Measurements from ENCODE around the gene SLC9A8.

DNA sequence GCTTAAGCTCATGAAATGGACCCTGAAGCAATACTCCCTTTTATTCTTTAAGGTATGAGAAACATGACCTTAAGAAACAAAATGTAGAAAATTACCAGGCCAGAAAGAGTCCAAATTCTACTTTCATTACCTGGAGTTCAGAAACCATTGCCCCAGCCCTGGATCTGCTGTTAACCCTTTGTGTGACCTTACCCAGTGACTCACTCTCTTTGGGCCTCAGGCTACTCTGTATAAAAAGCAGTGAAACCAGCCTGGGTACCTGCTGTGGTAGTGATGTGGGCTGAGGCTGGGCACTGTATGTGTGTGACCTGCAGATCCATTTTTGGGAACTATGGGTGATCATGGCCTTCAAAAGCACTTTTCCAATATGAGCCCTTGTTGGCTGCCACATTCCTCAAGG, 47.2 kb downstream of the SLC9A8 start:
- TF ChIP-seq, protein P1, sequence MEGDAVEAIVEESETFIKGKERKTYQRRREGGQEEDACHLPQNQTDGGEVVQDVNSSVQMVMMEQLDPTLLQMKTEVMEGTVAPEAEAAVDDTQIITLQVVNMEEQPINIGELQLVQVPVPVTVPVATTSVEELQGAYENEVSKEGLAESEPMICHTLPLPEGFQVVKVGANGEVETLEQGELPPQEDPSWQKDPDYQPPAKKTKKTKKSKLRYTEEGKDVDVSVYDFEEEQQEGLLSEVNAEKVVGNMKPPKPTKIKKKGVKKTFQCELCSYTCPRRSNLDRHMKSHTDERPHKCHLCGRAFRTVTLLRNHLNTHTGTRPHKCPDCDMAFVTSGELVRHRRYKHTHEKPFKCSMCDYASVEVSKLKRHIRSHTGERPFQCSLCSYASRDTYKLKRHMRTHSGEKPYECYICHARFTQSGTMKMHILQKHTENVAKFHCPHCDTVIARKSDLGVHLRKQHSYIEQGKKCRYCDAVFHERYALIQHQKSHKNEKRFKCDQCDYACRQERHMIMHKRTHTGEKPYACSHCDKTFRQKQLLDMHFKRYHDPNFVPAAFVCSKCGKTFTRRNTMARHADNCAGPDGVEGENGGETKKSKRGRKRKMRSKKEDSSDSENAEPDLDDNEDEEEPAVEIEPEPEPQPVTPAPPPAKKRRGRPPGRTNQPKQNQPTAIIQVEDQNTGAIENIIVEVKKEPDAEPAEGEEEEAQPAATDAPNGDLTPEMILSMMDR (conservative IDR thresholded peaks at IDR 0.05; ENCODE audit: low read length): no peak
- TF ChIP-seq EZH2phosphoT487 (IDR thresholded peaks at IDR 0.05; ENCODE audit: borderline replicate concordance, low read depth, low read length): no peak

Measured in OCI-LY7 (cell line).